Hepatocyte (in vitro differentiated cells): ENCODE data around the gene SERPINB3. TPM values are rescaled to one million over a fixed set of nuclear protein-coding genes. Genes with fewer than 3 reads are reported as not detected.
"Not testable (repeated sequence)": the region's sequence is repeated elsewhere in the genome, so short reads cannot be mapped to it uniquely, and the experiment has no call there.

Source experiments
- DNase-seq: peaks from one replicate; pipeline ENCODE4 v3.0.0-alpha.2; 2016; ENCODE audit warnings: low spot score
- H2AFZ ChIP-seq: fragments of 200-600 bp; sonication (generic); 2 replicates; pipeline ENCODE4 v1.6.0; 2016; ENCODE audit warnings: antibody characterized with exemption, mild to moderate bottlenecking
- H3K27ac ChIP-seq: fragments of 200-600 bp; sonication (generic); 2 replicates; pipeline ENCODE4 v1.5.1; 2016; ENCODE audit warnings: mild to moderate bottlenecking
- H3K27me3 ChIP-seq: fragments of 200-600 bp; sonication (generic); 2 replicates; pipeline ENCODE4 v1.6.1; 2016
- H3K36me3 ChIP-seq: fragments of 200-600 bp; sonication (generic); replicated peaks from 2 replicates; pipeline ENCODE4 v1.5.1; 2016; ENCODE audit warnings: low read depth; ENCODE audit not compliant: insufficient read depth
- H3K4me1 ChIP-seq: fragments of 200-600 bp; sonication (generic); 2 replicates; pipeline ENCODE4 v1.5.1; 2016; ENCODE audit warnings: mild to moderate bottlenecking, moderate library complexity; ENCODE audit not compliant: insufficient read depth
- H3K4me2 ChIP-seq: fragments of 200-600 bp; sonication (generic); 2 replicates; pipeline ENCODE4 v1.6.0; 2016
- H3K4me3 ChIP-seq: fragments of 200-600 bp; sonication (generic); 2 replicates; pipeline ENCODE4 v1.5.1; 2016; ENCODE audit warnings: mild to moderate bottlenecking
- H3K79me2 ChIP-seq: fragments of 200-600 bp; sonication (generic); 2 replicates; pipeline ENCODE4 v1.6.0; 2017; ENCODE audit warnings: mild to moderate bottlenecking
- H3K9me2 ChIP-seq: fragments of 200-600 bp; sonication (generic); replicated peaks from 2 replicates; pipeline ENCODE4 v1.6.0; 2017; ENCODE audit warnings: mild to moderate bottlenecking; ENCODE audit not compliant: insufficient read depth
- H3K9me3 ChIP-seq: fragments of 200-600 bp; sonication (generic); 2 replicates; pipeline ENCODE4 v1.5.1; 2016; ENCODE audit warnings: low read depth, mild to moderate bottlenecking
- H4K20me1 ChIP-seq: fragments of 200-600 bp; sonication (generic); 2 replicates; pipeline ENCODE4 v1.6.0; 2016; ENCODE audit warnings: mild to moderate bottlenecking; ENCODE audit not compliant: insufficient read depth, poor library complexity, severe bottlenecking
- EZH2 ChIP-seq: fragments of 200-600 bp; sonication (generic); IDR thresholded peaks from 2 replicates; pipeline ENCODE4 v1.6.1; 2016; ENCODE audit warnings: antibody characterized with exemption, mild to moderate bottlenecking, borderline replicate concordance
- EZH2phosphoT487 ChIP-seq: fragments of 200-600 bp; sonication (generic); IDR thresholded peaks from one replicate; pipeline ENCODE4 v1.6.1; 2018; ENCODE audit warnings: antibody characterized with exemption, mild to moderate bottlenecking, low read depth, moderate library complexity; ENCODE audit not compliant: unreplicated experiment, severe bottlenecking
- WGBS: methylation state at CpG from one replicate; pipeline ENCODE4 v1.1.6; 2016; ENCODE audit warnings: low lambda C conversion rate; ENCODE audit errors: missing lambda C conversion rate; 5-methylcytosine and 5-hydroxymethylcytosine counted together
- polyA plus RNA-seq: library from polyadenylated mRNA; unstranded; fragments of >200 nt; fragmentation: Nextera tagmentation; extraction: Ambion mirVana; gene quantifications from 2 replicates; pipeline ENCODE4 v1.2.1, GENCODE V29; 2016
- total RNA-seq: library from RNA; depleted of rRNA; stranded (reverse); fragments of >200 nt; gene quantifications from 2 replicates; pipeline ENCODE4 v1.2.3, GENCODE V29; 2014
- TF ChIP-seq, protein P1 (sequence below): fragments of 200-600 bp; sonication (generic); IDR thresholded peaks from 2 replicates; pipeline ENCODE4 v1.5.1; 2016; ENCODE audit warnings: antibody characterized with exemption, mild to moderate bottlenecking; ENCODE audit not compliant: poor library complexity

The SERPINB3 gene
- total and polyA plus RNA-seq, 2 experiments from 2014 or later: 0.17 TPM; not detected in 1

DNA sequence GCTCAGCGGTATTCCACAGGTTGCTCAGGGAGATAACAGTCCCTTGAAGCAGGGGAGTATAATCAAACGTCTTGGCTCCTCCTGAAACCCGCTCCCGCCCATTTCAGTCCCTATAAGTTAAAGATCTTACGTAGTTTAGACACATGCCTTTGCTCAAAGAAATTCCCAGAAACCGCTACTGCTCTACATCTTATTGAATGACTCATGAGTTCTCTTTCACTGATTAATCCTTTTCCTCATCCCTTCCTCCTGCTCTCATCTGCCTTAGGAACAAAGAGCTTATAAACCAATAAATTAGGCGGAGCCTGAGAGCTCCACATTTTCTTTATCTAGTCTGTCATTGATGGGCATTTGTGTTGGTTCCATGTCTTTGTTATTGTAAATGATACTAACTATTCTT lies 13.5 kb downstream of the SERPINB3 start:
- no peaks in the 10 kb centered on the region for H3K9me3 ChIP-seq
- no peak overlapping the region for H3K27ac ChIP-seq
- H3K27me3 ChIP-seq: no peaks in the 10 kb centered on the region
- H3K9me2 ChIP-seq: no peaks in the 10 kb centered on the region
- no peaks in the 10 kb centered on the region for H3K4me1 ChIP-seq
- H3K79me2 ChIP-seq: no peaks in the 10 kb centered on the region
- H4K20me1 ChIP-seq: no peaks in the 10 kb centered on the region
- no peaks in the 10 kb centered on the region for H3K36me3 ChIP-seq
- TF ChIP-seq EZH2 (no peak), EZH2phosphoT487 (no peak)
- TF ChIP-seq, protein P1, sequence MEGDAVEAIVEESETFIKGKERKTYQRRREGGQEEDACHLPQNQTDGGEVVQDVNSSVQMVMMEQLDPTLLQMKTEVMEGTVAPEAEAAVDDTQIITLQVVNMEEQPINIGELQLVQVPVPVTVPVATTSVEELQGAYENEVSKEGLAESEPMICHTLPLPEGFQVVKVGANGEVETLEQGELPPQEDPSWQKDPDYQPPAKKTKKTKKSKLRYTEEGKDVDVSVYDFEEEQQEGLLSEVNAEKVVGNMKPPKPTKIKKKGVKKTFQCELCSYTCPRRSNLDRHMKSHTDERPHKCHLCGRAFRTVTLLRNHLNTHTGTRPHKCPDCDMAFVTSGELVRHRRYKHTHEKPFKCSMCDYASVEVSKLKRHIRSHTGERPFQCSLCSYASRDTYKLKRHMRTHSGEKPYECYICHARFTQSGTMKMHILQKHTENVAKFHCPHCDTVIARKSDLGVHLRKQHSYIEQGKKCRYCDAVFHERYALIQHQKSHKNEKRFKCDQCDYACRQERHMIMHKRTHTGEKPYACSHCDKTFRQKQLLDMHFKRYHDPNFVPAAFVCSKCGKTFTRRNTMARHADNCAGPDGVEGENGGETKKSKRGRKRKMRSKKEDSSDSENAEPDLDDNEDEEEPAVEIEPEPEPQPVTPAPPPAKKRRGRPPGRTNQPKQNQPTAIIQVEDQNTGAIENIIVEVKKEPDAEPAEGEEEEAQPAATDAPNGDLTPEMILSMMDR: no peak
- no peak overlapping the region for H3K4me2 ChIP-seq
- WGBS: 56% methylated on average over 7 of the region's 7 CpGs
- no peak for DNase-seq
- no peak overlapping the region for H2AFZ ChIP-seq
- no peak overlapping the region for H3K4me3 ChIP-seq

GRCh38 chr18:63646936-63647335 lies 14.8 kb downstream of the SERPINB3 start:
- Histone ChIP-seq H2AFZ (no peak overlapping the region), H3K9me3 (no peaks in the 10 kb centered on the region), H3K9me2 (no peaks in the 10 kb centered on the region), H3K79me2 (no peaks in the 10 kb centered on the region), H3K27ac (no peak overlapping the region), H3K36me3 (no peaks in the 10 kb centered on the region), H4K20me1 (no peaks in the 10 kb centered on the region), H3K4me1 (no peaks in the 10 kb centered on the region), H3K4me2 (no peak overlapping the region), H3K27me3 (no peaks in the 10 kb centered on the region), H3K4me3 (no peak overlapping the region)
- TF ChIP-seq EZH2: no peak
- TF ChIP-seq, protein P1: no peak
- TF ChIP-seq EZH2phosphoT487: no peak
- no peak for DNase-seq

DNA sequence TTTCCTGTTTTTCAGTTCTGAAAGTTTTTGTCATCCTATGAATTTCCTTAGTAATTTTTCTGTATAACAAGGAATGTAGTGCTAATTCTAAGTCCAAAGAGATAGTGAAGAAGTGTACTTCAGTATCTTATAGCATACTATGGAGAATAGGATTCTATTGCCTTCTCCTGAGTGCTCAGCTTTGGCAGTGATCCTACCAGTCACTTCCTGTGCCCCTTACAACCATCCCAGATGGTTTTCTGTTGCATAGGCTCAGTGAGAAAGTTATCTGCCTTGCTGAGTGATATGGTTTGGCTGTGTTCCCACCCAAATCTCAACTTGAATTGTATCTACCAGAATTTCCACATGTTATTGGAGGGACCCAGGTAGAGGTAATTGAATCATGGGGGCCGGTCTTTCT lies 17.0 kb downstream of the SERPINB3 start:
- not testable (repeated sequence) for H3K9me3 ChIP-seq, H3K4me1 ChIP-seq, H3K4me2 ChIP-seq, H3K9me2 ChIP-seq, H4K20me1 ChIP-seq, H3K4me3 ChIP-seq, H3K27me3 ChIP-seq, H2AFZ ChIP-seq, H3K36me3 ChIP-seq, H3K79me2 ChIP-seq, DNase-seq, H3K27ac ChIP-seq
- WGBS: 90% methylated on average over 1 of the region's 1 CpG

DNA sequence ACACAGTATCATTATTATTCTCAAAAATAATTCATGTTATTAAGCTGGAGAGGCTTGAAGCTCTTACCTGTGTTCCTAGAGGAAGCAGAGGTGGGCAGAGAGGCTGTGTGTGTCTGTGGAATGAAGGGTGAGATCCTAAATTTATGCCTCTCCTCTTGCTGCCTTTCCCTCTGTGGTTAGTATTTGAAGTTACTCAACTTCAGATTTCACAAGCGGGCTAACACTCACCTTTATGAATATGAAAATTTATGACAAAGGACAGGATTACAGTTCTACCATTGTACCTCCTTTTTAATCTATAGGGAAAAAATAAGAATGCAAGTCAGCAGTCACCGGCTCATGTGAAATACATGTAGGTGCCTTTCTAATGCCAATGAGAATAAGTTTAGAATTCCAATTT lies 17.6 kb downstream of the SERPINB3 start, which contains the start of gene SERPINB4:
Gene SERPINB4 (minus strand): TSS at position 115 of the 400 bp plus-strand sequence. CDS start 679 bp downstream, outside the sequence.
- not testable (repeated sequence) for H3K9me3 ChIP-seq, H3K27me3 ChIP-seq, H3K4me2 ChIP-seq, H3K4me3 ChIP-seq, H3K9me2 ChIP-seq, H3K4me1 ChIP-seq, H3K27ac ChIP-seq, H2AFZ ChIP-seq, H3K79me2 ChIP-seq, H3K36me3 ChIP-seq, DNase-seq, H4K20me1 ChIP-seq
- WGBS: 86% methylated on average over 1 of the region's 2 CpGs

DNA sequence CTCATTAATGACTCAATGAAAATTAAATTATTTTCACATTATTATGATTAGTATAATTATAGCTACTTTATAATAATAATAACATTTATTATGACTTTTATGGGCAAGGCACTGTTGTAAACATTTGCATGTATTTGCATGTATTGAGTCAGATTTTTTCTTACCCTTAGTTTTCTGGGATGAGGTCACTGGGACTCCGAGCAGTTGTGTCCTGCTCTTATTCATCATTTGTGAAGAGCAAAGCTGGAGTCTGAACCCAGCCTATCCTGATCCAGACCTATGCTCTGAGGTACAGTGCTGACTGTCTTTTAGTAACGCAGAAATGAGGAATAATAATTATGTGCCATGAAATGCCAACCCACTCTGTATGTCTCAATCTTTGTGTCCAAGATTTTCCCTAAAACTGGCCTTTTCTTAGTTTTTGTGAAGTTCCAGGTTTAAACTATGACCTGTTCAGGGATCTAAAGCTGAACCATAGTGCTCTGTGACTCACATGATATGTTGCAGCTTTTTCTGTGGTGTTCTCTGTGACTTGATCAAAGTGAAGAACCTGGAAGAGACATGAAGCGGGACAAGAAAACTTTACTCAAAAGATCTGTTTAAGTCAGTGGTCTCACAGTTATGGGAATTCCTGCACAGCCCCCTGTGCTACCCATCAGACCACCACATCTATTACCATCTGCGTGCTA lies 18.9 kb downstream of the SERPINB3 start:
- not testable (repeated sequence) for H3K27me3 ChIP-seq, H3K4me2 ChIP-seq, DNase-seq, H3K4me3 ChIP-seq, H3K36me3 ChIP-seq, H3K9me2 ChIP-seq, H3K79me2 ChIP-seq, H3K4me1 ChIP-seq, H2AFZ ChIP-seq, H3K27ac ChIP-seq, H3K9me3 ChIP-seq, H4K20me1 ChIP-seq
- whole genome bisulfite sequencing: 93% methylated on average over 4 of the region's 4 CpGs

GRCh38 chr18:63641157-63641680 lies 20.5 kb downstream of the SERPINB3 start:
- not testable (repeated sequence) for H3K27ac ChIP-seq, H3K4me3 ChIP-seq, H3K9me2 ChIP-seq, H4K20me1 ChIP-seq, H3K9me3 ChIP-seq, H3K4me1 ChIP-seq, H3K4me2 ChIP-seq, H2AFZ ChIP-seq, H3K79me2 ChIP-seq, H3K36me3 ChIP-seq, H3K27me3 ChIP-seq, DNase-seq
- 71% methylated on average over 4 of the region's 4 CpGs for WGBS
